ENCODE results near the gene SDC4. TPM values are rescaled to one million over a fixed set of nuclear protein-coding genes. Genes with fewer than 3 reads are reported as not detected.

SDC4 gene
- total RNA-seq, 2 donors from 2014 or later = 93.5 to 108 TPM

DNA sequence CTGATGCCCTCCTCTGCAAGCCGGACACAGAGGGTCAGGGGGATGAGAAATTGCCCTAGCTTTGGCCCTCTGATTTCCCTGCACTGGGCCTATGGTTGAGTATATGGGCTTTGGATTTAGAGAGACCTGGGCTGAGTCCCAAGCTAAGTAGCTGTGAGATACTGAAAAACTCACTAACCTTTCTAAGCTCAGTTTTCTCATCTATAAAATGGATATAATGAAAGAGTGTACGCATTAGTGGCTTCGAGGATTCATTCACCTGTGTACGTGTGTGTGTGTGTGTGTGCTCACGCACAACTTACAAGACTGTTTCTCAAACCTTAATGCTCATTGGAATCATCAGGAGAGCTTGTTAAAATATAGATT lies 54.2 kb downstream of the SDC4 start:
- H3K4me3 ChIP-seq = peak overlapping the region; percentile 82
- TF ChIP-seq, protein P1, sequence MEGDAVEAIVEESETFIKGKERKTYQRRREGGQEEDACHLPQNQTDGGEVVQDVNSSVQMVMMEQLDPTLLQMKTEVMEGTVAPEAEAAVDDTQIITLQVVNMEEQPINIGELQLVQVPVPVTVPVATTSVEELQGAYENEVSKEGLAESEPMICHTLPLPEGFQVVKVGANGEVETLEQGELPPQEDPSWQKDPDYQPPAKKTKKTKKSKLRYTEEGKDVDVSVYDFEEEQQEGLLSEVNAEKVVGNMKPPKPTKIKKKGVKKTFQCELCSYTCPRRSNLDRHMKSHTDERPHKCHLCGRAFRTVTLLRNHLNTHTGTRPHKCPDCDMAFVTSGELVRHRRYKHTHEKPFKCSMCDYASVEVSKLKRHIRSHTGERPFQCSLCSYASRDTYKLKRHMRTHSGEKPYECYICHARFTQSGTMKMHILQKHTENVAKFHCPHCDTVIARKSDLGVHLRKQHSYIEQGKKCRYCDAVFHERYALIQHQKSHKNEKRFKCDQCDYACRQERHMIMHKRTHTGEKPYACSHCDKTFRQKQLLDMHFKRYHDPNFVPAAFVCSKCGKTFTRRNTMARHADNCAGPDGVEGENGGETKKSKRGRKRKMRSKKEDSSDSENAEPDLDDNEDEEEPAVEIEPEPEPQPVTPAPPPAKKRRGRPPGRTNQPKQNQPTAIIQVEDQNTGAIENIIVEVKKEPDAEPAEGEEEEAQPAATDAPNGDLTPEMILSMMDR (IDR thresholded peaks at IDR 0.05) = no peak

DNA sequence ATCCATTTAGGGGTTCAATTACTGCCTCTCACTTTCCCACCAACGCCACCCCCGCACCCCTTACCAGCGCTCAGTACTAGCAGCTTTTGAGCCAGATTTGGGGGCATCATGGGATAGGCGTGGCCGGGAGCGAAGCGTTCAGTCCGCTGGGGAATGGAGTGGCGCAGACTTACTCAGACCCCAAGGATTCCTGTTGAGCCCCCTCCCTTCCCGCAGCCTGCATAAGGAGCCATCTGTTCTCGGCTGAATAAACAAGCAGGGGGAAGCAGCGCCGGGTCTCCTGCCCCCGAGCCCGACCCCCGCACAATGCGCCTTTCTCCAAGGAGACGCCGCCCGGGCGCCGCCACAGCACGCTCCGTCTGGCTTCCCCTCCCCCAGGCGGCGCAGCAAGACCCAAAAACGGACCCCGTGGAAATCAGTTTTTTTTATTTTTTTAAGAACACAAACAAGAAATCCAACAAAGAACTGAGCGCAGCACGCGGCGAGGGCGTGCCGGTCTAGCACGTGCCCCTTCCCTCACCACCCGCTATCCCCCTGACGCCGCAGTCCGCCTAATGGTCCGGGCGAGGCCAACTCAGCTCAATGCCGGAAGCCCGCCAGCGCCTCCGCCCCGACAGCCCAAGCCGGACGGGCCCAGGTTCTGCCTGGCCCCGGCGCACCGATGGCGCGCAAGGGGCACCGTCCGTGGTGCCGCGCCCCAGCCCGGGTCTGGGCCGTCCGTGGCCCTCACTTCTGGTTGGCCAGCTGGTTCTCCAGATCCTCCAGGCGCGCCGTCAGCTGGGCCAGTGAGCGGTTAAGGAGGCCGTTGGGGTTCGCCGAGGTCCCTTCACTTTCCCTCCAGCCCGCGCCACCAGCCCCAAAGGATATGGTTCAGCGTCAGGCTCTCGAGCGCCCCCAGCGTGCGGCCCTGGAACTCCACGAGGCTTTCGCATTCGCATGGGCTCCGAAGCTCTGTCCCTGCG lies 54.9 kb downstream of the SDC4 start:
- Histone ChIP-seq H3K27me3 (replicated peaks; ENCODE audit: insufficient read depth) (no peaks in the 10 kb centered on the region), H3K27ac (no peak overlapping the region), H3K36me3 (no peaks in the 10 kb centered on the region), H3K4me3 (peak overlapping the region; percentile 82), H3K9me3 (no peaks in the 10 kb centered on the region), H3K4me1 (ENCODE audit: control insufficient read depth in 1 of 2, low read depth in 2 of 2) (peaks cover 0 to 8% of the 10 kb centered on the region in 2 donors)
- ATAC-seq (ENCODE audit: insufficient number of reproducible peaks, low FRiP score, low read depth) (no peak), DNase-seq (ENCODE audit: low spot score) (peak; percentile 60)
- TF ChIP-seq, protein P1 (IDR thresholded peaks at IDR 0.05) = peak; percentile 93

More for the DNA sequence above, 54.2 kb downstream of the SDC4 start:
- no peaks in the 10 kb centered on the region for H3K36me3 ChIP-seq
- no peaks in the 10 kb centered on the region for H3K9me3 ChIP-seq
- H3K4me1 ChIP-seq (ENCODE audit: control insufficient read depth in 1 of 2, low read depth in 2 of 2) = peaks cover 0 to 8% of the 10 kb centered on the region in 2 donors
- no peak overlapping the region for H3K27ac ChIP-seq
- H3K27me3 ChIP-seq (replicated peaks; ENCODE audit: insufficient read depth) = no peaks in the 10 kb centered on the region
- ATAC-seq (ENCODE audit: insufficient number of reproducible peaks, low FRiP score, low read depth) = no peak
- no peak for DNase-seq (ENCODE audit: low spot score)

DNA sequence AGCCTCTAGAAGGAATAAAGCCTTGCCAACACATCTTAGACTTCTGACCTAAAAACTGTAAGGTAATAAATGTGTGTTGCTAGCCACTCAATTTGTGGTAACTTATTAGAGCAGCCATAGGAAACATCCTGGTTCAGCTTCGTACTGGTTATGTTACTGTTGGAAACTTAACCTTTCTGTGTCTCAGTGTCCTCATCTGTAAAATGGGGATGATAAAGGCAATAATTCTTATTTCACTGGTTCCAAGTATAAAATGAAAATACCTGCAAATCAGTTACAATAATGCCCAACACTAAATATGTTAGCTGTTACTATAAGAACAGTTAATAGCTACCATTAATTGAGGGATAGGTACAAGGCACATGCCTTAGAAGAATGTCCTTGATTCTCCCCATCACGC lies 55.9 kb downstream of the SDC4 start:
- no peak for ATAC-seq (ENCODE audit: insufficient number of reproducible peaks, low FRiP score, low read depth)
- H3K27ac ChIP-seq = no peak overlapping the region

DNA sequence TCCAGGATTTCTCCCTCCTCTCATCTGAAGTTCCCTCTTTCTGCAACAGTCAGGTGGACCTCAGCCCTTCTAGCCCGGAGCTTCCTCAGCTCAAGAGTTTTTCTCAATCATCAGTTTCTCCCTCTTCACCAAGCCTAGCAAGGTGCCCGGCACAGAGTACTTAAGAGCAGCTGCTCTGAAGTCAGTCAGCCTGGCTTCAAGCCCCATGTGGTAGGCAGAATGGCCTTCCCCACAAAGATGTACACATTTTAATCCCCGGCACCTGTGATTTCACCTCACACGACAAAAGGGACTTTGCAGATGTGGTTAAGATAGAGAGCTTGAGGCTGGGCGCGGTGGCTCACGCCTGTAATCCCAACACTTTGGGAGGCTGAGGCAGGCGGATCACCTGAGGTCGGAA lies 56.7 kb downstream of the SDC4 start:
- no peaks in the 10 kb centered on the region for H3K9me3 ChIP-seq
- H3K4me1 ChIP-seq (ENCODE audit: control insufficient read depth in 1 of 2, low read depth in 2 of 2) = peaks cover 0 to 8% of the 10 kb centered on the region in 2 donors
- TF ChIP-seq, protein P1 (IDR thresholded peaks at IDR 0.05) = no peak
- H3K27ac ChIP-seq = no peak overlapping the region
- DNase-seq (ENCODE audit: low spot score) (no peak), ATAC-seq (ENCODE audit: insufficient number of reproducible peaks, low FRiP score, low read depth) (no peak)
- H3K27me3 ChIP-seq (replicated peaks; ENCODE audit: insufficient read depth) = no peaks in the 10 kb centered on the region
- H3K36me3 ChIP-seq = no peaks in the 10 kb centered on the region
- no peak overlapping the region for H3K4me3 ChIP-seq

More for the DNA sequence above, 55.9 kb downstream of the SDC4 start:
- TF ChIP-seq, protein P1 (IDR thresholded peaks at IDR 0.05) = no peak
- Histone ChIP-seq H3K4me1 (ENCODE audit: control insufficient read depth in 1 of 2, low read depth in 2 of 2) (peaks cover 0 to 8% of the 10 kb centered on the region in 2 donors), H3K4me3 (no peak overlapping the region), H3K27me3 (replicated peaks; ENCODE audit: insufficient read depth) (no peaks in the 10 kb centered on the region), H3K9me3 (no peaks in the 10 kb centered on the region), H3K36me3 (no peaks in the 10 kb centered on the region)
- DNase-seq (ENCODE audit: low spot score) = no peak

DNA sequence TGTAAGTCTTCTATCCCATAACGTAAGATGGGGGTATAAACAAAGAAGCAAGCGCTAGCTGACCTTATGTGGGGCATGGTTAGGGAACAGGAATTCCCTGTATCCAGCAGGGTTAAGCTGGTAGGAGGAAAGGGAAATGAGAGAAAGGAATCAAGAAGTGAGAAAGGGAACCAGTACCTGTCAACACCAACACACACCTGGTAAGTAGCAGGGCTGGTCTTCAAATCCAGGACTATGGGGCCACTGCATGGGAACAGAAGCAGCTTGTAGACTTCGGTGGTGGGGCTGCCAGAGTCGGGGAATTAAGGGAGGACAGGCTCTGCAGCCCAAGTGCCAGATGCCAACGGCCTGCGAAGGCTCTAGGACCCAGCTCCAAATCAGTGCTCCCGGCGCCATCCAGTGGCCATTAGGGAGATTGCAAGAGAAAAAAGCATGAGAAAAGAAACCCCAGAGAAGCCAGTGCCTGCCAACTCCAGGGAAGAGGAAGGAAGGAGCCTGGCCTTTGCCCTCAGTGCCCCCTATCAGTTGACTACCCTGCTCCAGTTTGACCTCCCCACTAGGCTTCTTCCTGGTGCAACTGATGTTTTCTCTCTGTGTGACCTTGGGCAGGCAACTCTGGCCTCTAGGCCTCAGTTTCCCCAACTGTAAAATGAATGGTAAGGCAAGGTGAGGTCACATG lies 57.4 kb downstream of the SDC4 start:
- DNase-seq (ENCODE audit: low spot score) = peak; percentile 31
- Histone ChIP-seq H3K27ac (no peak overlapping the region), H3K36me3 (no peaks in the 10 kb centered on the region), H3K4me1 (ENCODE audit: control insufficient read depth in 1 of 2, low read depth in 2 of 2) (peaks cover 0 to 8% of the 10 kb centered on the region in 2 donors), H3K9me3 (no peaks in the 10 kb centered on the region), H3K4me3 (no peak overlapping the region), H3K27me3 (replicated peaks; ENCODE audit: insufficient read depth) (no peaks in the 10 kb centered on the region)
- TF ChIP-seq, protein P1 (IDR thresholded peaks at IDR 0.05) = peak; percentile 70
- no peak for ATAC-seq (ENCODE audit: insufficient number of reproducible peaks, low FRiP score, low read depth)

Data from thoracic aorta (tissue), 2 donors.